GM23338 (cell line): Measurements from ENCODE around the gene SPOPL. TPM values are rescaled to one million over a fixed set of nuclear protein-coding genes. Genes with fewer than 3 reads are reported as not detected.
"Not testable (repeated sequence)": the region's sequence is repeated elsewhere in the genome, so short reads cannot be mapped to it uniquely, and the experiment has no call there.

Experiments
- ATAC-seq: fragments of 200-7000 bp; cut with Tn5 transposase; 3 replicates; pipeline ENCODE4 v1.9.1; 2020
- DNase-seq: peaks from one replicate; pipeline ENCODE4 v3.0.0-alpha.2; 2015; ENCODE audit warnings: low spot score
- H2AFZ ChIP-seq: fragments of 200-600 bp; sonication (generic); 2 replicates; pipeline ENCODE4 v1.8.0; 2016; ENCODE audit warnings: antibody characterized with exemption, mild to moderate bottlenecking, moderate library complexity
- H3F3A ChIP-seq: fragments of 200-600 bp; sonication (generic); replicated peaks from 2 replicates; pipeline ENCODE4 v1.8.0; 2017; ENCODE audit warnings: antibody characterized with exemption, mixed run types, low read depth
- H3K27ac ChIP-seq: fragments of 200-600 bp; sonication (generic); 2 replicates; pipeline ENCODE4 v1.6.1; 2016; ENCODE audit warnings: low read depth
- H3K27me3 ChIP-seq: fragments of 200-600 bp; sonication (generic); 2 replicates; pipeline ENCODE4 v1.8.0; 2016; ENCODE audit warnings: mild to moderate bottlenecking, mixed run types, moderate library complexity; ENCODE audit not compliant: insufficient read depth
- H3K36me3 ChIP-seq: fragments of 200-600 bp; sonication (generic); 2 replicates; pipeline ENCODE4 v1.8.0; 2016; ENCODE audit warnings: mild to moderate bottlenecking; ENCODE audit not compliant: insufficient read depth
- H3K4me1 ChIP-seq: fragments of 200-600 bp; sonication (generic); 2 replicates; pipeline ENCODE4 v1.8.0; 2016; ENCODE audit warnings: mild to moderate bottlenecking, moderate library complexity; ENCODE audit not compliant: insufficient read depth
- H3K4me2 ChIP-seq: fragments of 200-600 bp; sonication (generic); 2 replicates; pipeline ENCODE4 v1.7.1; 2017; ENCODE audit warnings: mixed run types
- H3K4me3 ChIP-seq: fragments of 200-600 bp; sonication (generic); 2 replicates; pipeline ENCODE4 v1.6.1; 2016; ENCODE audit warnings: mixed run types
- H3K79me2 ChIP-seq: fragments of 200-600 bp; sonication (generic); replicated peaks from 2 replicates; pipeline ENCODE4 v1.8.0; 2017; ENCODE audit warnings: mild to moderate bottlenecking; ENCODE audit not compliant: insufficient read depth
- H3K9me2 ChIP-seq: fragments of 200-600 bp; sonication (generic); 2 replicates; pipeline ENCODE4 v1.8.0; 2017; ENCODE audit not compliant: insufficient read depth
- H4K20me1 ChIP-seq: fragments of 200-600 bp; sonication (generic); replicated peaks from 2 replicates; pipeline ENCODE4 v1.8.0; 2017; ENCODE audit warnings: mild to moderate bottlenecking; ENCODE audit not compliant: insufficient read depth
- H3K27ac Mint-ChIP-seq: 2 replicates; pipeline ENCODE4 v1.8.0; 2020; ENCODE audit warnings: inconsistent platforms, mild to moderate bottlenecking, moderate library complexity, mixed read lengths
- H3K27me3 Mint-ChIP-seq: 3 replicates; pipeline ENCODE4 v1.8.0; 2022; ENCODE audit warnings: low read depth, mild to moderate bottlenecking, moderate library complexity, mixed read lengths, inconsistent platforms; ENCODE audit not compliant: insufficient read depth, poor library complexity
- H3K36me3 Mint-ChIP-seq: 3 replicates; pipeline ENCODE4 v1.8.0; 2021; ENCODE audit warnings: low read depth, mild to moderate bottlenecking, inconsistent platforms, moderate library complexity, mixed read lengths
- H3K4me1 Mint-ChIP-seq: 3 replicates; pipeline ENCODE4 v1.8.0; 2020; ENCODE audit warnings: mild to moderate bottlenecking, inconsistent platforms, mixed read lengths
- H3K4me3 Mint-ChIP-seq: 3 replicates; pipeline ENCODE4 v1.8.0; 2021; ENCODE audit warnings: moderate library complexity, mild to moderate bottlenecking, inconsistent platforms, mixed read lengths
- H3K9me3 Mint-ChIP-seq: 3 replicates; pipeline ENCODE4 v1.8.0; 2020; ENCODE audit warnings: moderate library complexity, mild to moderate bottlenecking, inconsistent platforms, mixed read lengths
- CREB1 ChIP-seq: fragments of 250-450 bp; sonication (Bioruptor Pico); IDR thresholded peaks from 2 replicates; pipeline ENCODE4 v1.5.0; 2020; ENCODE audit warnings: low read depth, mild to moderate bottlenecking, moderate library complexity
- EZH2 ChIP-seq: fragments of 200-600 bp; sonication (generic); IDR thresholded peaks from one replicate; pipeline ENCODE4 v1.8.0; 2017; ENCODE audit warnings: antibody characterized with exemption, mild to moderate bottlenecking, low read depth; ENCODE audit not compliant: unreplicated experiment
- EZH2phosphoT487 ChIP-seq: fragments of 200-600 bp; sonication (generic); IDR thresholded peaks from one replicate; pipeline ENCODE4 v1.8.1; 2018; ENCODE audit warnings: antibody characterized with exemption; ENCODE audit not compliant: unreplicated experiment
- STAT1 ChIP-seq: IDR thresholded peaks from one replicate; pipeline ENCODE4 v1.6.1; 2016; ENCODE audit warnings: antibody characterized with exemption; ENCODE audit not compliant: unreplicated experiment
- ZNF114 ChIP-seq: fragments of 250-450 bp; sonication (Bioruptor Pico); IDR thresholded peaks from 2 replicates; pipeline ENCODE4 v1.5.0; 2020; ENCODE audit warnings: mild to moderate bottlenecking, moderate library complexity
- ZNF331 ChIP-seq: fragments of 250-450 bp; sonication (Bioruptor Pico); IDR thresholded peaks from 2 replicates; pipeline ENCODE4 v1.5.0; 2020; ENCODE audit warnings: low read depth, mild to moderate bottlenecking, moderate library complexity
- polyA plus RNA-seq: library from polyadenylated mRNA; unstranded; fragments of >200 nt; fragmentation: Nextera tagmentation; extraction: Ambion mirVana; gene quantifications from 2 replicates; pipeline ENCODE4 v1.2.1, GENCODE V29; 2016
- total RNA-seq: library from RNA; depleted of rRNA; stranded (reverse); fragments of >200 nt; shearing (Covaris generic); gene quantifications from 2 replicates; pipeline ENCODE4 v1.2.3, GENCODE V29; 2014
- TF ChIP-seq, protein P1 (sequence below): fragments of 250-450 bp; sonication (Bioruptor Pico); IDR thresholded peaks from 2 replicates; pipeline ENCODE4 v1.5.0; 2020; ENCODE audit warnings: mild to moderate bottlenecking, moderate library complexity

Gene SPOPL
- total and polyA plus RNA-seq, 2 experiments from 2014 or later = 4.5 to 15.4 TPM

DNA sequence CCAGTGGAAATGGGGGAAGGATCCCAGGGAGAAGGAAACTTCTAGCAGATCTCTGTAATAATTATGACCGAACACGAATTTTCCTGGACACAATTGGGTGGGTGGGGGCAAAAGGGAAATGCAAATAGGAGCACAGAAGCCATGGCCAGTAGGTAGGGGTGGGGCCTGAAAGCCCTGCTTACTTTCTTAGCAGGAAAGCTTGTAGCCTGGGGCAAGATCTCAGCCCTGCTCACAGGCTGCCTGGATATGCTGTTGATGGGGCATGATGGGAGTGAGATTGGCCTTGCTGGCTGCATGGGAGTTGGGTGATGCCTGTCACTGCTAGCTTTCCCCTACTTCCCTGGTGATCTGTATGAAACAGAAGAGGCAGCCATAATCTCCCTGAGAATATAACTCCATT, 45.9 kb upstream of the SPOPL start (continued):
- TF ChIP-seq, protein P1, sequence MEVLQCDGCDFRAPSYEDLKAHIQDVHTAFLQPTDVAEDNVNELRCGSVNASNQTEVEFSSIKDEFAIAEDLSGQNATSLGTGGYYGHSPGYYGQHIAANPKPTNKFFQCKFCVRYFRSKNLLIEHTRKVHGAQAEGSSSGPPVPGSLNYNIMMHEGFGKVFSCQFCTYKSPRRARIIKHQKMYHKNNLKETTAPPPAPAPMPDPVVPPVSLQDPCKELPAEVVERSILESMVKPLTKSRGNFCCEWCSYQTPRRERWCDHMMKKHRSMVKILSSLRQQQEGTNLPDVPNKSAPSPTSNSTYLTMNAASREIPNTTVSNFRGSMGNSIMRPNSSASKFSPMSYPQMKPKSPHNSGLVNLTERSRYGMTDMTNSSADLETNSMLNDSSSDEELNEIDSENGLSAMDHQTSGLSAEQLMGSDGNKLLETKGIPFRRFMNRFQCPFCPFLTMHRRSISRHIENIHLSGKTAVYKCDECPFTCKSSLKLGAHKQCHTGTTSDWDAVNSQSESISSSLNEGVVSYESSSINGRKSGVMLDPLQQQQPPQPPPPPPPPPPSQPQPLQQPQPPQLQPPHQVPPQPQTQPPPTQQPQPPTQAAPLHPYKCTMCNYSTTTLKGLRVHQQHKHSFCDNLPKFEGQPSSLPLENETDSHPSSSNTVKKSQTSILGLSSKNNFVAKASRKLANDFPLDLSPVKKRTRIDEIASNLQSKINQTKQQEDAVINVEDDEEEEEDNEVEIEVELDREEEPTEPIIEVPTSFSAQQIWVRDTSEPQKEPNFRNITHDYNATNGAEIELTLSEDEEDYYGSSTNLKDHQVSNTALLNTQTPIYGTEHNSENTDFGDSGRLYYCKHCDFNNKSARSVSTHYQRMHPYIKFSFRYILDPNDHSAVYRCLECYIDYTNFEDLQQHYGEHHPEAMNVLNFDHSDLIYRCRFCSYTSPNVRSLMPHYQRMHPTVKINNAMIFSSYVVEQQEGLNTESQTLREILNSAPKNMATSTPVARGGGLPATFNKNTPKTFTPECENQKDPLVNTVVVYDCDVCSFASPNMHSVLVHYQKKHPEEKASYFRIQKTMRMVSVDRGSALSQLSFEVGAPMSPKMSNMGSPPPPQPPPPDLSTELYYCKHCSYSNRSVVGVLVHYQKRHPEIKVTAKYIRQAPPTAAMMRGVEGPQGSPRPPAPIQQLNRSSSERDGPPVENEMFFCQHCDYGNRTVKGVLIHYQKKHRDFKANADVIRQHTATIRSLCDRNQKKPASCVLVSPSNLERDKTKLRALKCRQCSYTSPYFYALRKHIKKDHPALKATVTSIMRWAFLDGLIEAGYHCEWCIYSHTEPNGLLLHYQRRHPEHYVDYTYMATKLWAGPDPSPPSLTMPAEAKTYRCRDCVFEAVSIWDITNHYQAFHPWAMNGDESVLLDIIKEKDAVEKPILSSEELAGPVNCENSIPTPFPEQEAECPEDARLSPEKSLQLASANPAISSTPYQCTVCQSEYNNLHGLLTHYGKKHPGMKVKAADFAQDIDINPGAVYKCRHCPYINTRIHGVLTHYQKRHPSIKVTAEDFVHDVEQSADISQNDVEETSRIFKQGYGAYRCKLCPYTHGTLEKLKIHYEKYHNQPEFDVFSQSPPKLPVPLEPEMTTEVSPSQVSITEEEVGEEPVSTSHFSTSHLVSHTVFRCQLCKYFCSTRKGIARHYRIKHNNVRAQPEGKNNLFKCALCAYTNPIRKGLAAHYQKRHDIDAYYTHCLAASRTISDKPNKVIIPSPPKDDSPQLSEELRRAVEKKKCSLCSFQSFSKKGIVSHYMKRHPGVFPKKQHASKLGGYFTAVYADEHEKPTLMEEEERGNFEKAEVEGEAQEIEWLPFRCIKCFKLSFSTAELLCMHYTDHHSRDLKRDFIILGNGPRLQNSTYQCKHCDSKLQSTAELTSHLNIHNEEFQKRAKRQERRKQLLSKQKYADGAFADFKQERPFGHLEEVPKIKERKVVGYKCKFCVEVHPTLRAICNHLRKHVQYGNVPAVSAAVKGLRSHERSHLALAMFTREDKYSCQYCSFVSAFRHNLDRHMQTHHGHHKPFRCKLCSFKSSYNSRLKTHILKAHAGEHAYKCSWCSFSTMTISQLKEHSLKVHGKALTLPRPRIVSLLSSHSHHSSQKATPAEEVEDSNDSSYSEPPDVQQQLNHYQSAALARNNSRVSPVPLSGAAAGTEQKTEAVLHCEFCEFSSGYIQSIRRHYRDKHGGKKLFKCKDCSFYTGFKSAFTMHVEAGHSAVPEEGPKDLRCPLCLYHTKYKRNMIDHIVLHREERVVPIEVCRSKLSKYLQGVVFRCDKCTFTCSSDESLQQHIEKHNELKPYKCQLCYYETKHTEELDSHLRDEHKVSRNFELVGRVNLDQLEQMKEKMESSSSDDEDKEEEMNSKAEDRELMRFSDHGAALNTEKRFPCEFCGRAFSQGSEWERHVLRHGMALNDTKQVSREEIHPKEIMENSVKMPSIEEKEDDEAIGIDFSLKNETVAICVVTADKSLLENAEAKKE = no peak
- no peak for TF ChIP-seq CREB1 (CRISPR knock-in tag)
- no peak for TF ChIP-seq STAT1
- TF ChIP-seq ZNF331 (CRISPR knock-in tag) = no peak

DNA sequence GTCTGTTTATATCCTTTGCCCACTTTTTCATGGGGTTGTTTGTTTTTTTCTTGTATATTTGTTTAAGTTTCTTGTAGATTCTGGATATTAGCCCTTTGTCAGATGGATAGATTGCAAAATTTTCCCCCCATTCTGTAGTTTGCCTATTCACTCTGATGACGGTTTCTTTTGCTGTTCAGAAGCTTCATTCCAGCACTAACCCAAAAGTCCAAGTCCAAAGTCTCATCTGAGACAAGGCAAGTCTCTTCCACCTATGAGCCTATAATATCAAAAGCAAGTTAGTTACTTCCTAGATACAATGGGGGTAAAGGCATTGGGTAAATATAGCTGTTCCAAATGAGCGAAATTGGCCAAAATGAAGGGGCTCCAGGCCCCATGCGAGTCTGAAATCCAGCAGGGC, 38.9 kb upstream of the SPOPL start:
- not testable (repeated sequence) for H4K20me1 ChIP-seq, H3K4me2 ChIP-seq, H3K9me2 ChIP-seq, H3K27me3 Mint-ChIP-seq, H3K4me3 ChIP-seq, H3K4me3 Mint-ChIP-seq, ATAC-seq, H3K27ac Mint-ChIP-seq, H3K4me1 Mint-ChIP-seq, H3K36me3 ChIP-seq, DNase-seq, H3K4me1 ChIP-seq, H3K27me3 ChIP-seq, H3F3A ChIP-seq, H3K27ac ChIP-seq, H2AFZ ChIP-seq, H3K79me2 ChIP-seq
- peaks cover 12% of the 10 kb centered on the region for H3K9me3 Mint-ChIP-seq
- peaks cover 13% of the 10 kb centered on the region; the same call in 2 of the 3 replicates for H3K36me3 Mint-ChIP-seq

DNA sequence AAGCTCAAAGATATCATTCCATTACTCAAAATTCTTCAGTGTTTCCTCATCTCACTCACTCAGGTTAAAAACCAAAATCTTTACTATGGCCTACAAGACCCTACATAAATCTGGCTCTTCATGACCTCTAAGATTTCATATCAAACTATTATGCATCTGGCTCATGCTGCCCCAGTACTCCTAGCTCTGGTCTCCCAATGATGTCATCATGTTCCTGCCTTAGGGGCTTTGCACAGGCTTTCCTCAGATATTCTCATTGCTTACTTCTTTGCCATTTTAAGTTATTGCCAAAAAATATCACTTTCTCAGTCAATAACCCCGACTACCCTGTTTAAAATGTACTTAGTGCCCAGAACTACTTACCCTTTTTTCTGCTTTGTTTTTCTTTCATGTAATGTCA, 33.0 kb upstream of the SPOPL start:
- peaks cover 3% of the 10 kb centered on the region; the same call in 2 of the 3 replicates for H3K9me3 Mint-ChIP-seq
- H3K4me1 Mint-ChIP-seq = no peaks in the 10 kb centered on the region
- Histone ChIP-seq H3K4me3 (no peak overlapping the region), H3K79me2 (no peaks in the 10 kb centered on the region), H3K27ac (no peak overlapping the region), H4K20me1 (no peaks in the 10 kb centered on the region), H3F3A (no peaks in the 10 kb centered on the region), H3K27me3 (no peaks in the 10 kb centered on the region), H2AFZ (no peak overlapping the region), H3K4me1 (no peaks in the 10 kb centered on the region), H3K36me3 (no peaks in the 10 kb centered on the region), H3K9me2 (no peaks in the 10 kb centered on the region), H3K4me2 (no peak overlapping the region)
- H3K27ac Mint-ChIP-seq = no peak overlapping the region
- TF ChIP-seq EZH2 = no peak
- no peak for TF ChIP-seq EZH2phosphoT487
- TF ChIP-seq ZNF331 (CRISPR knock-in tag) = no peak
- TF ChIP-seq ZNF114 (CRISPR knock-in tag) = no peak
- H3K36me3 Mint-ChIP-seq = peaks cover 3% of the 10 kb centered on the region; the same call in 2 of the 3 replicates
- no peaks in the 10 kb centered on the region for H3K27me3 Mint-ChIP-seq
- ATAC-seq (no peak), DNase-seq (no peak)
- H3K4me3 Mint-ChIP-seq = no peak overlapping the region
